Calu3 (cell line): Measurements from ENCODE around the gene NOD1. TPM values are rescaled to one million over a fixed set of nuclear protein-coding genes. Genes with fewer than 3 reads are reported as not detected.
"Not testable (repeated sequence)": the region's sequence is repeated elsewhere in the genome, so short reads cannot be mapped to it uniquely, and the experiment has no call there.

ENCODE experiments used
- BruUV-seq: library from RNA; stranded (reverse); fragments of 400-500 nt; replicated peaks from 2 replicates; lab custom pipeline; 2021; lab: Mats Ljungman, UMichigan
- CTCF ChIA-PET: fragments of 300-600 bp; sonication (Branson Sonifier 250); formaldehyde crosslinking; loops from one replicate; lab custom pipeline; 2022; ENCODE audit warnings: antibody characterized with exemption; lab: Charles Lee
- DNase-seq: peaks from one replicate; pipeline ENCODE4 v3.0.0; 2022
- H3K27ac Mint-ChIP-seq: one replicate; pipeline ENCODE4 v1.8.0; 2022; ENCODE audit warnings: mixed read lengths; ENCODE audit not compliant: unreplicated experiment
- H3K27me3 Mint-ChIP-seq: one replicate; pipeline ENCODE4 v1.8.0; 2022; ENCODE audit warnings: mixed read lengths; ENCODE audit not compliant: unreplicated experiment
- H3K36me3 Mint-ChIP-seq: one replicate; pipeline ENCODE4 v1.8.0; 2022; ENCODE audit warnings: mild to moderate bottlenecking, moderate library complexity, mixed read lengths; ENCODE audit not compliant: insufficient read depth, unreplicated experiment
- H3K4me1 Mint-ChIP-seq: one replicate; pipeline ENCODE4 v1.8.0; 2022; ENCODE audit warnings: mild to moderate bottlenecking, low read depth, mixed read lengths; ENCODE audit not compliant: unreplicated experiment
- H3K4me3 Mint-ChIP-seq: one replicate; pipeline ENCODE4 v1.8.0; 2022; ENCODE audit warnings: mild to moderate bottlenecking, low read depth, moderate library complexity, mixed read lengths; ENCODE audit not compliant: unreplicated experiment
- H3K9me3 Mint-ChIP-seq: one replicate; pipeline ENCODE4 v1.8.0; 2022; ENCODE audit warnings: low read depth, mixed read lengths; ENCODE audit not compliant: unreplicated experiment
- CTCF ChIP-seq: fragments of 200-600 bp; IDR thresholded peaks from one replicate; pipeline ENCODE4 v1.8.0; 2022; ENCODE audit warnings: antibody characterized with exemption; ENCODE audit not compliant: unreplicated experiment
- intact Hi-C: fragments of 100-400 bp; cut with micrococcal nuclease; formaldehyde crosslinking; loops from one replicate; pipeline ENCODE4 v1.10.0; 2022; ENCODE audit not compliant: unreplicated experiment
- total RNA-seq: library from RNA; stranded (reverse); gene quantifications from 2 replicates; pipeline ENCODE4 v1.2.3, GENCODE V29; 2022

The NOD1 gene
- total RNA-seq, 1 experiment from 2014 or later = 11.7 TPM

- DNase-seq = no peak
- intact Hi-C loops = no loop called here
- H3K4me3 Mint-ChIP-seq = no peak overlapping the region
- TF ChIP-seq CTCF = no peak
- H3K27ac Mint-ChIP-seq = no peak overlapping the region
- H3K9me3 Mint-ChIP-seq = no peaks in the 10 kb centered on the region
- no peaks in the 10 kb centered on the region for H3K36me3 Mint-ChIP-seq
- BruUV-seq = no TSS peak
- no peaks in the 10 kb centered on the region for H3K4me1 Mint-ChIP-seq
- H3K27me3 Mint-ChIP-seq = no peaks in the 10 kb centered on the region
- CTCF ChIA-PET = no interaction called here
Measured at GRCh38 chr7:30390736-30391636, 87.6 kb downstream of the NOD1 start.

GRCh38 chr7:30389791-30390190 is 88.8 kb downstream of the NOD1 start:
- Mint-ChIP-seq H3K4me3 (no peak overlapping the region), H3K27me3 (no peaks in the 10 kb centered on the region), H3K36me3 (no peaks in the 10 kb centered on the region), H3K9me3 (no peaks in the 10 kb centered on the region), H3K27ac (no peak overlapping the region), H3K4me1 (no peaks in the 10 kb centered on the region)
- no TSS peak for BruUV-seq
- CTCF ChIA-PET = no interaction called here
- intact Hi-C loops = no loop called here
- no peak for DNase-seq
- TF ChIP-seq CTCF = no peak

- intact Hi-C loops = no loop called here
- BruUV-seq = no TSS peak
- no peak for TF ChIP-seq CTCF
- CTCF ChIA-PET = no interaction called here
- Mint-ChIP-seq H3K36me3 (no peaks in the 10 kb centered on the region), H3K9me3 (peaks cover 5% of the 10 kb centered on the region), H3K27me3 (no peaks in the 10 kb centered on the region), H3K27ac (no peak overlapping the region), H3K4me1 (peaks cover 17% of the 10 kb centered on the region), H3K4me3 (no peak overlapping the region)
- DNase-seq = no peak
Measured at GRCh38 chr7:30382607-30383006, 96.0 kb downstream of the NOD1 start.

- H3K27me3 Mint-ChIP-seq, DNase-seq, H3K27ac Mint-ChIP-seq, H3K36me3 Mint-ChIP-seq, H3K4me3 Mint-ChIP-seq, H3K9me3 Mint-ChIP-seq, intact Hi-C loops, BruUV-seq: not testable (repeated sequence)
- peaks cover 17% of the 10 kb centered on the region for H3K4me1 Mint-ChIP-seq
- CTCF ChIA-PET = interaction anchor here (1.6 kb wide), 1 partner anchor 16 kb away, joined by 5 read pairs; no protein-coding TSS in a partner anchor
Measured at GRCh38 chr7:30380824-30381223, 97.8 kb downstream of the NOD1 start.

DNA sequence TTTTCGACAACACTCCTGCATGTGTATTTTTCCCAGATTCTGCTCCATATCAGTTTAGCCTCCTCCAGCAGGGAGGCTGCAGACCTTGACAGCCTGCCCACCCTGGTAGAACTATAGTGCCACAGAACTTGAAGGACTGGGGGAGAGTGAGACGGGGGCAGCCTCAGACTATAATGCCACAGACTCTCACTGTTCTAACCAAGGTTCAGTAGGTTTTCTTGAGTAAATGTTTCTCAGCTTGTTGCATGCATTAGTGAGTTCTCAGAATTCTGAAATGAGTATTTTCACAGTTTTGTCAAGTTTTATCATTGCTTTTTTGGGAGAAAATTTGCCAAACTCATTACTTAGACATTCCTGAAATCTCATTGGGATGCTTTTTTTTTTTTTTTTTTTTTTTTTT is 98.3 kb downstream of the NOD1 start:
- no peak overlapping the region for H3K4me3 Mint-ChIP-seq
- H3K27ac Mint-ChIP-seq = no peak overlapping the region
- no peaks in the 10 kb centered on the region for H3K36me3 Mint-ChIP-seq
- peaks cover 5% of the 10 kb centered on the region for H3K9me3 Mint-ChIP-seq
- TF ChIP-seq CTCF = no peak
- no TSS peak for BruUV-seq
- intact Hi-C loops = no loop called here
- H3K27me3 Mint-ChIP-seq = no peaks in the 10 kb centered on the region
- H3K4me1 Mint-ChIP-seq = peaks cover 17% of the 10 kb centered on the region
- CTCF ChIA-PET = interaction anchor here (0.7 to 1.6 kb wide), 2 partner anchors 14 to 16 kb away, joined by 5 read pairs; no protein-coding TSS in a partner anchor
- DNase-seq = no peak
